HG02610 (cell line): Measurements from ENCODE around the gene RILPL1.
"Not testable (repeated sequence)": the region's sequence is repeated elsewhere in the genome, so short reads cannot be mapped to it uniquely, and the experiment has no call there.

ENCODE experiments used
- ATAC-seq: cut with Tn5 transposase; IDR thresholded peaks from one replicate; pipeline ENCODE4 v1.9.1; 2021; ENCODE audit warnings: mild to moderate bottlenecking, moderate library complexity; ENCODE audit not compliant: unreplicated experiment

RILPL1 gene

DNA sequence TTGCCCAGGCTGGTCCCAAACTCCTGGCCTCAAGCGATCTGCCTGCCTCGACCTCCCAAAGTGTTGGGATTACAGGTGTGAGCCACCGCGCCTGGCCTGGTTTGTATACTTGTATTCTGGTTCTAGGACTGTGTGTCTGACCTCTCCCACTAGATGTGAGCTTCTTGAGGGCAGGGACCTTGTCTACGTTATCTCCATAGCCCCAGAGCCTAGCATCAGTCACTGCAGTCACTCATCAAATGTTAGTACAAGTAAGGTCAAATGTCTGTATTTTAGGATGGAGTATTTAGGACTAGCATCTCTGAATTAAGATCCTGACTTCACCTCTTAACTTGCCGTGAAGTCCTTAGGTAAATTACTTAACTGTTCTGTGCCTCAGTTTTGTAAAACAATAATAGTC lies 99.9 kb downstream of the RILPL1 start:
- ATAC-seq: no peak

DNA sequence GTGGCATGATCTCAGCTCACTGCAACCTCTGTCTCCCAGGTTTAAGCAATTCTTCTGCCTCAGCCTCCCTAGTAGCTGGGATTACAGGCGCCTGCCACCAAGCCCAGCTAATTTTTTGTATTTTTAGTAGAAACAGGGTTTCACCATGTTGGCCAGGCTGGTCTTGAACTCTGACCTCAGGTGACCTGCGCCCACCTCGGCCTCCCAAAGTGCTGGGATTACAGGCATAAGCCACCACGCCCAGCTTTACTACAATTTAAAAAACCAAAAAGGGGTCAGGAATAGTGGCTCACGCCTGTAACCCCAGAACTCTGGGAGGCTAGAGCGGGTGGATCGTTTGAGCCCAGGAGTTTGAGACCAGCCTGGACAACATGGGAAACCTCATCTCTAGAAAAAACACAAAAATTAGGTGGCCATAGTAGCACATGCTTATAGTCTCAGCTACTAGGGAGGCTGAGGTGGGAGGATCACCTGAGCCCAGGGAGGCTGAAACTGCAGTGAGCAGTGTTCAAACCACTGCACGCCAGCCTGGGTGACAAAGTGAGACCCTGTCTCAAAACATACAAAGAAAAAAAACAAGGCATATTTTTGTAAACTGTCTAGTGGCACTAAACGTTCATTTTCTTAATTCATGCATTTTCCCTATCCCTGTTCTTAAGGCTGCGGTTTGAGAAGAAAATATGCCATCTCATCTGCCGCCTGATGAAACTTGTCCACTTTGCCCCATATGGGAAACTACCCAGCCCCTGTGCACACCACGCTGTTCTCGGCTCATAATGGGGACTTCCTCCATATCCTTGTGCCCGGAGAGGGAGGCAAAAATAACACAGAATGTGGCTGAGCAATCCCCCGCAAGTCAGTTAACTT lies 101.3 kb downstream of the RILPL1 start:
- peak; percentile 18 for ATAC-seq

DNA sequence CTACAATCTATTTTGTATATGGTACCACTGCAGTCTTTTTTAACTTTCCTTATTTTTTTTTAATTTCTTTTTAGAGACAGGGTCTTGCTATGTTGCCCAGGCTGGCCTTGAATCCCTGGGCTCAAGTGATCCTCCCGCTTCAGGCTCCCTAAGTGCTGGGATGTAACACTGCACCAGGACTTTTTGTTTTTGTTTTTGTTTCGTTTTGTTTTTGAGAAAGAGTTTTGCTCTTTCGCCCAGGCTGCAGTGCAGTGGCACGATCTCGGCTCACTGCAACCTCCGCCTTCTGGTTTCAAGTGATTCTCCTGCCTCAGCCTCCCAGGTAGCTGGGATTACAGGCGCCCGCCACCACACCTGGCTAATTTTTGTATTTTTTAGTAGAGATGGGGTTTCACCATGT lies 104.4 kb downstream of the RILPL1 start:
- not testable (repeated sequence) for ATAC-seq

DNA sequence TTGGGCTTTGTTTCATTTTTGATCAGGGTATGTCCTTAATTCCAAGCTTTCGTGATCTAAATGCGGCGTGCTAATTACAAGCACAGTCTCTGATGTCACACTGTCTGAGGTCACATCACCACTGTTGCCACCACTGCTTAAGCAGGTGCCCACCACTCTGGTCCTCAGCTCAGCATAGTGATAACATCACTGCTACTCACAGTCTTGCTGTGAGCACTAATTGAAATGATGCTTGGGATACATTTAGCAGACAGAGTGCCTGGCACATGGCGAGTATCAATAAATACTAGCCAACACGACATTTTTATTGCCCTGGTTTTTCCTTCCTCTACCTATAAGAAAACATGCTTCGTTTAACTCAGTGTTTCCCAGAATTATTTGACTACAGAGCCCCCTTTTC lies 104.9 kb downstream of the RILPL1 start:
- ATAC-seq: no peak

DNA sequence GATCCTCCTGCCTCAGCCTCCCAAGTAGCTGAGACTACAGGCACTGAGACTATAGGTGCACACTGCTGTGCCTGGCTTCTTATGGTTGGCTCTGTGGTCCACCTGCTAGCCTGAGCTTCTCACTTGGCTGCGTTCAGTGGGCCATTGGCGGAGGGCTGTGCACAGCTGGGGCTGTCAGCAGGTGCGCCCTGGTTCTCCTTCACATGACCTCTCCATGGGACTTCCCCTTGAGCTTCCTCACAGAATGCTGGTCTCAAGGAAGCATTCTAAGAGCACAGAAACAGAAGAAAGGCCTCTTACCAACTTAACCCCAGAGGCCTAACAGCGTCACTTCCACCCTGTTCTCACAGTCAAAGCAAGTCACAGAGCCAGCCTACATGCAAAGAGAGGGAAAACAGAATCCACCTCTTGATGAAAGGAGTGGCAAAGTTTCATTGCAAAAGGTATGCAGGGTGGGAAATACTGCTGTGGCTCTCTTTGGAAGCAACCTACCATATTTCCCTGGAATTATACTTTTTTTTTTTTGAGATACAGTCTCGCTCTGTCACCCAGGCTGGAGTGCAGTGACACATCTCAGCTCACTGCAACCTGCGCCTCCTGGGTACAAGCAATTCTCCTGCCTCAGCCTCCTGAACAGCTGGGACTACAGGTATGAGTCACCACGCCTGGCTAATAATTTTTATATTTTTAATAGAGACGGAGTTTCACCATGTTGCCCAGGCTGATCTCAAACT lies 106.3 kb downstream of the RILPL1 start:
- ATAC-seq: peak; percentile 93

DNA sequence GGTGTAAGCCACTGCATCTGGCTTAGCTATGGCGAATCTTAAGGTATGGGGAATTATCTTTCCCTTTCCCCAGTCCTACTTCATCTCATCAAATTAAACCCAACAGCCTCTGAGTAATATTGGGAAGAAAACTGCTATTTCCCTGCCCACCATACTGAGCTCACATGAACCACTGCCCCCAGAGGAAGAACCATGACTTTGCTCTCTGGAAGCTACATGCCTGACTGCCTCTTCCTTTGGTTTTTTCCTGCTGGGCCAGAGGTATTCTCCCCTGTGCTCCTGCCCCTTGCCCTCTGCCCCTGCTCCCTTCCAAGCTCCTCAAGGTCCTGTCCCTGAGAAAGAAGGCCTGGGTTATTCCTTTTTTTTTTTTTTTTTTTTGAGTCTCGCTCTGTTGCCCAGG lies 112.2 kb downstream of the RILPL1 start:
- ATAC-seq: no peak
